GM18870 (cell line): ENCODE measurements around the gene NCKIPSD.
A peak's percentile ranks its signal among the peaks of the same experiment; 100 is the strongest.

Experiments
- ATAC-seq: cut with Tn5 transposase; IDR thresholded peaks from one replicate; pipeline ENCODE4 v1.9.1; 2021; ENCODE audit warnings: moderate library complexity; ENCODE audit not compliant: unreplicated experiment

Gene NCKIPSD

DNA sequence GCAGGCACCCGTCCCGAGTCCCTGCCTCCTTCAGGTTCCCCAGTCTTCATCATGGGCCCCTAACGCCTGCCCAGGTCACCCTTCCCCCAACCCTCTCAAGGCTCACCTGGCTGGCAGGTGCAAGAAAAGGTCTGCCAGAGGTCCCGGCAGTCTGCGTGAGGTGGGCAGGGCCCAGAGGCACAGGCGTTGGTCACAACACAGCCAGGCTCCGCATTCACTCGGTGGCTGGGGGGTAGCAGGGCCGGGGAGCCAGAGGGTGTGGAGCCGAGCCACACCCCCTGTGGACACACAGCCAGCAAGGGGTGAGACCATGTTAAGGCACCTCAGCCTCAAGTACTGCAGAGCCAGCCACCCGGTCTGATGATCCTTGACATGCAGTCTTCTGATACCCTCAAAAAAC lies 33.9 kb downstream of the NCKIPSD start:
- no peak for ATAC-seq

DNA sequence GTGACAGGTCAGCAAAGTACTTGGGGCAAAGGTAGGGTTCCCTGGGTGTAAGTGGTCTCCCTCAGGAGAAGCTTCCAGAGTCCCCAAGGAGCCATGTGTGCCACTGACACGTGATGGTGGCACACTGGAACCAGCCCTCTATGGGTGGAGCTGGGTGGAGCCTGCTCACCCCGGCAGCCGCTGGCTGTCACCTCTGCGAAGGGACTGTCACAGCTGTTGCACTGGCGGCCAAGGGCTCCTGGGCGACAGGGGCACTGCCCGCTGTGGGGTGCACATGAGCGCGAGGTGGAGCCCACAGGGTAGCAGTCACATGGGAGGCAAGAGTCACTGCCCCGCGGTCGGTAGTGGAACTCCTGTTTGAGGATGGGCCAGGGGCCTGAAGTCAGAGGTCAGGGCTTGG lies 35.0 kb downstream of the NCKIPSD start:
- ATAC-seq = no peak

DNA sequence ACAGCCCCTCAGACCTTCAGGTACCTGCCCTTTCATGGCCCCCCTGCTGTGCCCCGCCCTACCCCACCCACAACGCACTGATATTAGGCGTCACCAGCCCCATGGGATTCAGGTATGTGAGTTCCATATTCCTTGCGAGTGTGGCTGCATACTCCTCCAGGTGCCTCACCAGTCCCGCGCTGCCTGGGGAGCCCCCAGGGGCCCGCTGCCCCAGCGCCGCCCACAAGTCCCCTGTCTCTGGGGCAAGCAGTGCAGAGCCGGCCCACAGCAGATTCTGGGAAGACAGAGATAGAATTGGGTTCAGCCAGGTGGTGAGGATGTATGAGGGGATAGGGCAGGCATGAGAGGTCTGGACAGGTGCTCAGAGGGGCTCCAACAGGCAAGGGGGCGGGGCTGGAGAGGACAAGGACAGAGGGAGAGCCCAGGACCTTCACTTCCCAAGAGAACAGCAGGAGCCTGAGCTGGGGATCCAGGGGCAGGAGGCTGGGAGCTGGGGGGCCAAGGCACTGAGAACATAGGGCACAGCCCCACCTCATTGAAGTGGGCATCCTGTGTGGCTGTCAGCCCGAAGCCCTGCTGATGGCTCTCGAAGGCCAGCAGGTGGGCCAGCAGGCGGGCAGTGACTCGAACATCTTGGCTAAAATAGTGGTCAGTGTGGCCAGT lies 37.4 kb downstream of the NCKIPSD start:
- ATAC-seq = no peak

- ATAC-seq = no peak
These were observed 38.0 kb downstream of the NCKIPSD start for GRCh38 chr3:48647714-48648113.

DNA sequence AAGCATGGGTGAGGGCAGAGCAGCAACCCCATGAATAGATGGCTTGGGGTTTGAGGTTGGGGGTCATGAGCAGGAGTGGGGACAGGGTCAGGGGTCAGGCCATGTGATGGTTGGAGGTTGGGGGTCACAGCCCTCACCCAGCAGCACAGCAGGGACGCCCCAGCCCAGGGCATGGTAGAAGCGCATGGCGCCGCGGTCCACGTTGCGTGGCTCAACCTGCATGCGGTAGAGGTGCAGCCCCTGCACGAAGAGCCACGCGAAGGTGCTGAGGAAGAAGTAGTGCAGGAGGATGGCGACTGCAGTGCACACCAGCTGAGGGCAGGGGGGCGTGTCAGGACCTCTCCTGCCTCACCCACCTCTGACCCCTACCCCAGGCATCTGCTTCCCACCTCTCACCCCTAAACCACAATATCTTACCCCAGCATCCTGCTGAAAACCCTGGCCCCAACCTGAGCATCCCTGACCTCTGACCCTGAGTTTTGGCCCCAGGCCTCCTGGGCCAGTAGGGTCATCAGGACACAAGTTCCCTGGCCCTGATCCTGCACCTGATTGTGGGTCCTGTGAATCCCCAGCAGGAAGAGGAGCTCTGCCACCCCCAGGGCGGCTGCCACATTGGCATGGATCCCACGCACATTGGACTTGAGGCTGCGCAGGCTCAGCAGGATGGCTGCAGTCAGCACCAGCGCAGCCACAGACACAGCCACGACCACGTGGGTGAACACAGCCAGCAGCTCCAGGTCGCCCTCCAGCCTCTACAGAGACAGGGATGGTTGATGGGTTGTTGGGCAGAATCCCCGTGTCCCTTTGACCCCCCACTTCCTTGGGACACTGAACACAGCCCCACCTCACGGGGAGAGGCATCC lies 40.6 kb downstream of the NCKIPSD start:
- ATAC-seq = no peak

DNA sequence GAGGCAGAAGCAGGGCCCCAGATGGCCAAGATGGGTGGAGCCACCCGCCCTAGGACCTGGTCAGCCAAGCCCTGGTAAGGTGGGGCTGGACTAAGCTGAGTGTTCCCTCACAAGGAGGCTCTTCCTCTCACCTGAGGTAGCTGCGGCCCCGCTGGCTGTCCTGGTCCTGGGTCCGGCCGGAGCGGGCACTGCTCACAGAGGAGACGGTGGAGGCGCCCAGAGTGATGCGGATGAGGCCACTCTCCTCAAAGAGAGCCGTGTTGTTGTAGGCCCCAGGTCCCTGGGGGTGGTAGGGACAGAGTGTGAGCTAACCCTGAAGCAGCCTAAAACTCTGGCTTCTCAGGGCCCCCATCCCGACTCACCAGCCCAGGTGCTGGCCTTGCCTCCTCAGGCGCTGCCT lies 43.1 kb downstream of the NCKIPSD start:
- ATAC-seq = no peak

DNA sequence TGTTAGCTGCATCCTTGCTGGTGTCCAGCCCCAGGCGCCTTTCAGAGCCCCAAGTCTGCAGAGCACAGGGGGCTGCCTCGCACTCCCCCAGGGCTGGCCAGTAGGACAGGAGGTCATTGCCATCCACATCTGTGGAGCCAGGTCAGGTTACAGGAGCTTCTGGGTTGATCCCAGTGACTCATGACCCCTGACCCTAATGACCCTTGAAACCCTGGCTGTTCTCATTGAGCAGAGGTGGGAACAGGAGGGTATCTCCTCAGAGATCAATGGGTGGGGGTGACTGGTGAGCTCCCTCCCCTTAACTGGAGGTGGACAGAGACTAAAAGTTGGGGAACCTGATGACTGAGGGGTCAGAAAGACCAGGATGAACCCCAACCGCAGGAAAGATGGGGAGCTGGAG lies 44.3 kb downstream of the NCKIPSD start:
- ATAC-seq = no peak

DNA sequence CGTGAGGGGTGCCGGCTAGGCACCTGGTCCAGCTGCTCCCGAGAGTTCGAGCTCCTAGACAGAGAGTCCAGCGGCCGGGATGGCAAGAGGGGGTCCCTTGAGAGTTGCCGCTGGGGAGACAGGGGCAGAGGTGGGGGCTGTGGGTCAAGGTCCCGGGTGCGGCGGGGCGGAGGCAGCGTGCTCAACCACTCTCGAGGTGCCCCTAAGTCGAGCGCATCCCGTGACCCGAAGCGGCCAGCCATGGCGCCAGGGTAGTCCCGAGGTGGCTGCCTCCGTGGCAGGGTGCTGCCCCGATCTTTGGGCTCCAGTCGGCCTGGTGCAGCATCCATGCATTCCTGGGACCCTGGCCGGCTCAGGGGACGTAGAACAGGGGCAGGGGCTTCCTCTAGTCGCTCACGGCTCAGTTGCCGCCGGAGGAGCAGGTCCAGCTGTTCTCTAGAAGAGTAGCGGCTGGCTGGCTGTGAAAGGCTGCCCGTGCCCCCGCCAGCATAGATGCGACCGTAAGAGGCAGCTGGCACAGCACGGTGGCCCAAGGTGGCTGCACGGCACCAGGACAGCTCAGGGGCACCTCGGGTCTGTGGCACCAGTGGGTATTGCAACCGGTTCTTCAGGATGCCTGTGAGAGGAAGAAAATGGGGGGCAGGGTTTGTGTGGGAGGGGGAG lies 45.6 kb downstream of the NCKIPSD start:
- no peak for ATAC-seq

DNA sequence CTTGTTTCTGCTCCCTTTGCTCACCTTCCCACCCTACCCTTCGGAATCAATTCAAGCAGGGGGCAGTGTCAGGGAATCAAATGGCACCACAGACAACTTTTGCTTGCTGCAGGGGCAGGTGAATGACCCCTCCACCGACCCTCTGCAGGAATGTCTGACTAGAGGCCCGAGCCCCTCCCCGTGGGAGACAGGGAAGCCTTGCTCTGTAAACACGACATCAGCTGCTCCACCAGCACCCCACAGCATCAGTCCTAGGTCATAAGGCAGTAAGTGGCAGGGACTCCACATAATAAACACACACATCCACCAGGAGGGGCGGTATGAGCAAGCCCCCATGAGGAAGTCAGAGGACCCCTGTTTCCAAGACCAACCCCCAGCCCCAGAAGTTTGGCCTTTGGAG lies 48.4 kb downstream of the NCKIPSD start:
- ATAC-seq = no peak

GRCh38 chr3:48636149-48636655 lies 49.5 kb downstream of the NCKIPSD start:
- no peak for ATAC-seq

DNA sequence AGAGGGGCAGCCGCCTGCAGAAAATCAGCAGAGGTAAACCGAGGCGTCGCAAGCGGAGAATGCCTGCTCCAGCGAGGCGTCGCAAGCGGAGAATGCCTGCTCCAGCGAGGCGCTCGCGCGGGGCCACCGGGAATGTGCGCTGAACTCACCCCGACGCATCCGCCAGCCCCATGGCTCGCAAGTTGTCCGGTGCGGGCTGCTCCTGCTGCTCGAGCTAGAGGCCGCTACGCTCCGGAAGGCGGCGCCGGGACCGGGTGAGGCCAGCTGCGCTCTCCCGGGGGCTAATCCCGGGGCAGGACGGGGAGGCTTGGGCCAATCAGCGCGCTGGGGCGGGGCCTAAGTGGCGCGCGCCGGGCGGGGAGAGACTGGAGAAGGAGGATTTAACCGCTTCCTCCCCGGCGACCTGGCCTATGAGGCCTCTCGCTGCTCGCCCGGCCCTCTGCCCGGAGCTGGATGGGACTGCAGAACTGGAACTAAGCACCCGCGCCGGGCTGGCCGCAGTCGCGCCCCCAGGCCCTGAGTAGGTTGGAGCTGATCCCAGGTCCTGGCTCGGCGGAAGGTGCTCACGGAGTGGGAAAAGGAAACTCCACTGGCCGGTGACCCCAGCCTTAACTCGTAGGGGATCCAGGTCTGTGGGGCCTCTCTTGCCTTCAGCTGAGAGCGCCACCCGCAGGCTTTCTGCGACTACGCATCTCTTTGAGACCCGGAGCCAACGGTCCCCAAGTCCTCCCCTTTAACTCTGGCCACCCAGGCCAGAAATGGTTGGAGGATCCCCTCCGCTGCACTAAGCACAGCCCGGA lies 50.3 kb downstream of the NCKIPSD start, which contains the start of gene SLC26A6:
TSS of gene SLC26A6 (minus strand) at position 240 of the 800 bp plus-strand sequence. CDS start at position 172, 68 bp downstream.
- peak; percentile 77 for ATAC-seq

- ATAC-seq = peak; percentile 27
These were observed 51.0 kb downstream of the NCKIPSD start for GRCh38 chr3:48634661-48635221.

- ATAC-seq = no peak
These were observed 52.0 kb downstream of the NCKIPSD start for GRCh38 chr3:48633743-48634142.

DNA sequence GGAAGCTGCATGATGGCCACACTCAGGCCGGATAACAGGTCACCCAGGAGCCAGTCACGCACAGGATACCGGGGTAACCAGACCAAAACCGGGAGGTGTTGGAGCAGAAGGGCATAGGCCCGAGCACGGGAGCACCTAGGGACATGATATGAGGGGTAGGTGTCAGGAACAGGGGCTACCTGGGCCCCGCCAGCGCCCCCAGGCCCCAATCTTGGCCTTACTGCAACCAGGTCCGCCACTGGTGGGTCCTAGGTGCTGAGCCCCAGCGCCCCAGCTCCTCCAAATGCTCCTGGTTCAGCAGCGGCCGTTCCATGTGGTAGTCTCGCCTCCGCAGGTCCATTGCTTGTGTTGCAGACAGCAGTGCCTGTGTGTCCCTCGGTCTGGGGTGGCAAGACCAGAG lies 52.5 kb downstream of the NCKIPSD start:
- no peak for ATAC-seq

DNA sequence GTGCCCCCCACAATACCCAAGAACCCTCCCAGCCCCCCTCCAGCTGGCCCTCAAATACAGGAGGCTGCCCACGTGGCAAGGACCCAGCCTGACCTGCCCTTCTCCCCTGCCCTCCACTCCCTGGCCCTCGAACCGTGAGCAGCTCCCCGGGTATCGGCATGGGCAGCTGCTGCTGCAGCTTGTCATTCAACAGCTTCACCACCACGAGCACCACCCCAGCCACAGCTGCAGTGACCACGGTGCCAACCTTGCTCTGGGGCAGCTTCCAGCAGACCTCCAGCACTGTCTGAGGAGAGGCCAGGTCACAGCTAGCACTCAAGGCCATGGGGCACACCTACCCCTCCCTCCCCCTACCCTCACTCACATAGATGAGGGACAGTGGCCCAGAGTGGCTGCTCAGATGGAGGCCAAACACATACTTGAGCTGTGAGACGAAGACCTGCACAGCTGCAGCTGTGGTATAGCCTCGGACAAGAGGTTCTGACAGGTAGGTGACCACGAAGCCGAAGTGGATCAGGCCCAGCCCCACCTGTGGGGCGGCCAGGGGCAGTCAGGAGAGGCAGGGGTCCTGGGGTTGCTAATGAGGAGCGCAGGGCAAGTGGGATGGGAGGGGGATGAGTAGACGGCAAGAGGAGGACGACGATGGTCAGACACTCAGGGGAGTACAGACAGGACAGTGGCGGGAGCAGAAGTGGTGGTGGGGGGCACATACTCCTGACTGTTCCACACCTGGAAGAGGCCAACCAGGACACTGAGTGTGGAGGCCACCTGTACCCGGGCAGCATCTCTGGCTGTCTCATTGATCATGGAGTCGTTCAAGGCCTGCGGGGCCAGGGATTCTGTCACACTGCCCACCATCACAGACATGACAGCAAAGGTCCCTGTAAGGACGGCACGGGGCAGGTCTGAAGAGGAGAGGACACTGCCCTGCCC lies 53.9 kb downstream of the NCKIPSD start:
- no peak for ATAC-seq

GRCh38 chr3:48630833-48631232 lies 54.9 kb downstream of the NCKIPSD start:
- ATAC-seq = no peak

DNA sequence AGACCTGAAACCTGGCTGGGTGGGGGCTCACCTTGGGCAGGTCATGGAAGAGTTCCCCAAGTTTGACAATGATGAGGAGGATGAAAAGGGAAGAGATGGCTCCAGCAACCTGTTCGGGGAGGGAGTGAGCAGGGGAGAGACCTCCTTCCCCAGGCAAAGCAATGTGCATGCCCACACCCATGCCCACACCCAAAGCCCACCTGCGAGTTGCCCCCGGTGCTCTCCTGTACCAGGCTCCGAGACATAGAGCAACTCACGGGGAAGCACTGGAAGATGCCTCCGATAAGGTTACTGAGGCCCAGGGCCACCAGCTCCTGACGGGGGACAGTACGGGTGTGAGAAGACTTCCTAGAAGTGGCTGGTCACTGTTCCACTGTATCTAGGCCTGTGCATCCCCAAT lies 55.3 kb downstream of the NCKIPSD start:
- no peak for ATAC-seq

DNA sequence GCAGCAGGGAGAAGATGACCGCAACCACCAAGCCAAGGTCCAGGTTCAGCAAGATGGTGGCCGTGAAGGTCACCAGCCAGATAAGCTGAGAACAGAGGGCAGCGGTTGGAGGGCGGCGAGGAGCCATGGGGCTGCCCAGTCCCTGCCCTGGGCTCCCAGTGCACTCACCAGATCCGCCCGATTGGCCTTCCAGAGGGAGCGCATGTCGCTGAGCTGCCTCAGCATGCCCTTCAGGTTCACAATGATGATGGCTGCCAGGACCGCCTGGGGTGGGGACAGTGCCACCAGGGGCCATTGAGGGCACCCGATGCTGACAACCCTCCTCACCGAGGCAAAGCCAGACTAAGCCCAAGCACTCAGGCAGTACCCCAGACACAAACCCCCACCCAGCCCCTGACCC lies 55.8 kb downstream of the NCKIPSD start:
- ATAC-seq = no peak

- ATAC-seq = no peak
These were observed 57.3 kb downstream of the NCKIPSD start for GRCh38 chr3:48628277-48629017.
